Glomerular endothelial cell (primary cell): ENCODE measurements around the gene PITPNM1. TPM values are rescaled to one million over a fixed set of nuclear protein-coding genes. Genes with fewer than 3 reads are reported as not detected.
"Not testable (repeated sequence)": the region's sequence is repeated elsewhere in the genome, so short reads cannot be mapped to it uniquely, and the experiment has no call there.

Source experiments
- DNase-seq: peaks from one replicate; pipeline ENCODE4 v3.0.0-alpha.2; 2011; ENCODE audit warnings: low read depth, low spot score; ENCODE audit errors: extremely low read depth
- total RNA-seq: library from RNA; depleted of rRNA; stranded (reverse); fragments of >200 nt; gene quantifications from 2 replicates; pipeline ENCODE4 v1.2.3, GENCODE V29; 2015

The PITPNM1 gene
- 18.7 and 64.1 TPM in 2 replicates for total RNA-seq

DNA sequence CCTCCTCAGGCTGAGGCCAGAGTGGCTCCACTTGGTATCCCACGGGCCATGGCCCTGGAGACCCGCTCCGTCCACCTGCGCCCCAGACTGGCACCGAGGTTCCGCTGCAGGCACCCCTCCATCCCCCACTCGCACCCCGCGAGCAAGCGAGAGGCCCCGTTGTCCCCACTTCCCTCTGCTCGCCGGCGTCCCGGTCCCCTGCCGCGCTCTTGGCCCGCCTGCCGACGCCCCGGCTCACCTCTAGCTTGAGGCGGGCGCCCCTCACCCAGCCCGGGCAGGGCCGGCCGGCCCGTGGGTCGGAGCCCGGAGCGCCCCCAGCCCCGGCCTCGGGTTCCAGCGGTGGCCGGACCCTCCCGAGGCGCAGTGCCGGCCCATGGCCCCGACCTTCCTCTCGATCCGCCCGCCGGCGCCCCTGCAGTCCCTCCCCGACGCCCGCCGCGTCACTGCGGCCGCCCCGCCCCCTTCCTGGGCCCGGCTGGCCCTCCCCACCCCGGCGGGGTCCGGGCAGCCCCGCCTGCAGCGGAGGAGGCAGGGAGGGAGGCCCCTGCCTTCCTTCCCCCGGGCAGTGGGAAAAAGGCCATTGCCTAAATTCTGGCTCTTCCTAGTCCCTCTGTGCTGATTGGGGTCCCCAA, at the start of gene PITPNM1:
PITPNM1 (minus strand) TSS at position 414 of the 632 bp plus-strand sequence. CDS start 1,183 bp downstream, outside the sequence.
- no peak for DNase-seq

DNA sequence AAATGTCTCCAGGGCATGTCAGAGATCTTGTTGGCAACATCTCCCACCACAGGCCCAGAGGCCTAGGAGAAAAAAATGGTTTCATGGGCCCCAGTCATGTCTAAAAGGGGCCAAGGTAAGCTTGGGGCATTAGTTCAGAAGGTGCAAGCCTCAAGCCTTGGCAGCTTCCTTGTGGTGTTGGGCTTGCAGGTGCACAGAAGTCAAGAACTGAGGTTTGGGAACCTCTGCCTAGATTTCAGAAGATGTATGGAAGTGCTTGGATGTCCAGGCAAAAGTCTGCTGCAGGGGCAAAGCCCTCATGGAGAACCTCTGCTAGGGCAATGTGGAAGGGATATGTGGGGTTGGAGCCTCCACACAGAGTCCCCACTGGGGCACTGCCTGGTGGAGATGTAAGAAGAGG, 46.5 kb upstream of the PITPNM1 start:
- DNase-seq: not testable (repeated sequence)

DNA sequence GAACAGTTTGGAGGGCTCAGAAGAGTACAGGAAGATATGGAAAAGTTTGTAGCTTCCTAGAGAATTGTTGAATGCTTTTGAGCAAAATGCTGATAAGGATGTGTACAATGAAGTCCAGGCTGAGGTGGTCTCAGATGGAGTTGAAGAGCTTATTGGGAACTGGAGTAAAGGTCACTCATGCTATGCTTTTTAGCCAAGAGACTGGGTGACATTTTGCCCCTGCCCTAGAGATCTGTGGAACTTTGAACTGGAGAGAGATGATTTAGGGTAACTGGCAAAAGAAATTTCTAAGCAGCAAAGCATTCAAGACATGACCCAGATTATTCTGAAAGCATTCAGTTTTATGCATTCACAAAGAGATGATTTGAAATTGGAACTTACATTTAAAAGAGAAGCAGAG, 46.0 kb upstream of the PITPNM1 start:
- DNase-seq: no peak

DNA sequence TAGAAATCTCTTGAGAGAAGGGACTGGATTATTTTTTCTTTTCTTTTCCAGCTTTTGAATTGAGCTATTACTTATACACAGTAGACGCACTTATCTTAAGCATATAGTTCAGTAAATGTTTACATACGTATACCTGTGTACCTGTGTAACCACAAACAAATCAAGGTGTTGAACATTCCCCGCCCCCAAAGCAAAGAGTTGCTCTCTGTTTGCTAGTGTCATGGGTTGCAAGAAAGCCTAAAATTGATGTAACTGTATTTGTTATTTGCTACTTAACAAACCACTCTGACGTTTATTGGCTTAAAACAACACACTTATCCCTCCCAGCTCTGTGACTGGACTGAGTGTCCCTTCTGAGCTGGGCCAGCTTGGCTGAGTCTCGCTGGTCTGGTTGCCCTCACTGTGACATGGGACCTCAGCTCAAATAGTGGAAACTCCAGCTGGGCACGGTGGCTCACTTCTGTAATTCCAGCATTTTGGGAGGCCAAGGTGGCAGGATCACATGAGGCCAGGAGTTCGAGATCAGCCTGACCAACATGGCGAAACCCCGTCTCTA, 43.5 kb upstream of the PITPNM1 start:
- no peak for DNase-seq

DNA sequence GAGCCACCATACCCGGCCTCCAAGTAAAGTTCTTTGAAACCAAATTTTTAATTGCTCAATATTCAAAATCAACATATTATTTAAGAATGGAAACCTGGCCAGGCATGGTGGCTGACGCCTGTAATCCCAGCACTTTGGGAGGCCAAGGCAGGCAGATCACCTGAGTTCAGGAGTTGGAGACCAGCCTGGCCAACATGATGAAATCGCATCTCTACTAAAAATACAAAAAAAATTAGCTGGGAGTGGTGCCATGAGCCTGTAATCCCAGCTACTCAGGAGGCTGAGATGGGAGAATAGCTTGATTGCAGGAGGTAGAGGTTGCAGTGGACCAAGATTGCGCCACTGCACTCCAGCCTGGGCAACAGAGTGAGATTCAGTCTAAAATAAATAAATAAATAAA, 42.9 kb upstream of the PITPNM1 start:
- DNase-seq: not testable (repeated sequence)

DNA sequence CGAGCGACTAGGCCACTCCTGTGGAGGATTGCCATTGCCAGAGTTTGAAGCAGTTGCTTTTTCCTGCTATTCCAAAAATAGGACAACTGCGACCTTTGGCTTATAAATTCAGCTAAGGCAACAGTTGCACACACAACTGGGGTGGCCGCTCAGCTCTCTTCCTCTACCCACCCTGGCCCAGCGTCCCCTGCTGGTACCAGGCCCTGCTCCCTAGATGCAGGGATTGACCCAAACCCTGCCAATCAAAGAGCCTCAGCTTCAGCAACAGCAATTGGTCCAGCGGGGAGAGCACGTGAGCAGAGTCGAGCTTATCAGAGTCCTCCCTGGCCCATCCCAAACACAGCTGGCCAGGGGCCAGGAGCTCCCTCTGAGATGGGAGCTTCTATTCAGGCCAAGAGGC, 40.1 kb upstream of the PITPNM1 start:
- DNase-seq: no peak

DNA sequence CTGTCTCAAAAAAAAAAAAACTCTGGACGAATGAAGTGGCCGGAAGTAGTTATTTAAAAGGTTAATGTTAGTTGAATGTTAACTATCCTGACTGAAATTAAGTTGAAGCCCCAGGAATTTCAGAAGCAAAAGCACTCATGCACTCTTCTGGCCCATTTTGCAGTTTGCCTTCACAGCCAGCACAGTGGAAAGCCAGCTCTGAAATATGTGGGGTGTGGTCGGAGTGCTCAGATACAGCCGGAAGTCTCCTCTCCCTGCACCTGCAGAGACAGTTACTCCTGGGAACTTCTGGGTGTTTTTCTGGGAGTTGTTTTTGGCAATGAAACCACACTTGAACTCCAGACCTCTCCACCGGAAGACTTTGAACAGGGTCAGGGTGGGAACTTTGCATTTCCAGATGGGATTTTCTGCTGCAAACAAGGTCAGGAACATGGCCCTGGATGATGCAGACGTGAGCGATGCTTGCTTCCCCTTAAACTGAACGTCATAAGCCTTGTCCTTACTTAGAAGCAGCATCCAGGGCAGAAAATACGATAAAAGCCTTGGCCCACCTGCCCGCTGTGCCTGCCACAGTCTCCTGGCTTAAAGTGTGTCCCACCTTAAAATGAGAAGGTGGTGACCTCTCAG, 39.6 kb upstream of the PITPNM1 start:
- no peak for DNase-seq

DNA sequence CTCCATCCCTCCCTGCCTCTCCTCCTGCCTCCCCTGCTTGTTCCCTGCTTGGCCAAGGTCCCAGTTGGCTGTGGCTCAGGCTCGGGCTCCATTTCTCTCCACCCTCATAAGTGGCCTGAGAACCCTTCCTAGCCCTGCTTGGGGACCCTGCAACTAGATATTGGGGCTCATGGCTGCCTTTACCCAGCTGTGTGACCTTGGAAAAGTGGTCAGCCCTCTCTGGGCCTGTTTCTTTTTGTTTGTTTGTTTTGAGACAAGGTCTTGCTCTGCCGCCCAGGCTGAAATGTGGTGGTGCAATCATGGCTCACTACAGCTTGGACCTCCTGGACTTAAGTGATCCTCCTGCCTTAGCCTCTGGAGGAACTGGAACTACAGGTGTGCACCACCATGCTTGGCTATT, 38.4 kb upstream of the PITPNM1 start:
- no peak for DNase-seq

DNA sequence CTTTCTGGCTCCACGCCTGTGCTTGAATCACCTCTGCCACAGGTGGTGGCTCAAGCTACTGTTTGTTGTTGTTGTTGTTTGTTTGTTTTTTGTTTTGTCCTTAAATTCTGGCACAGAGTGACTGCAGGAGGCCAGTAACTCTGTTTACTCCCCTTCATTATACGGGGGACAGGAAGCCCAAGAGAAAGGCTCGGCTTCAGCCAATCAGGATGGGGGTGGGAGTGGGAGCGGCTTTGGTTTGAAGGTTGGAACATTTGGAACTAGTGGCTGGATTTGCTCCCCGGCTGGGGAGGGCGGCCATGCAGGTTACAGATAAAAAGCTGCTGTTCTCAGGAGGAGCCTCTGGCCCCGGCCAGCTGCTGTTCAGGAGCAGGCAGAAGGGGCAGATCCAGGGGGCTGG, 37.8 kb upstream of the PITPNM1 start:
- DNase-seq: no peak

DNA sequence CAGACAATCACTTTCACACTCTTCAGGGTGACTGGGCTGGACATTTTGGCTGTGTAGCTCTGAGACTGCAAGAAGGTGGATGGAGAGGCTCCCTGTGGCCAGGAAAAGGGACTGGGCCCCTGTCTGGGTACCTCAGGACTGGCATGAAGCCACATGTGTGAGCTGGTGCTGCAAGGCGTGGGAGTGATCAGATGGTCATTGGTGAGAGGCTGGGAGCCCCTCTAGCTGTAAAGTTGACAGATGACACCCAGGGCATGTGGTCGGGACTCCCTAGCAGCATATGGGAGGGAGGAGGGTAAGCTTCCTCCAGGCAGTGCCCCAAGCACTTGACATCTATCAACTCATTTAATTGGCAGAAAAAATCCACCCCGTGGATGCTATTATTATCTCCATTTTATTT, 37.0 kb upstream of the PITPNM1 start:
- no peak for DNase-seq

DNA sequence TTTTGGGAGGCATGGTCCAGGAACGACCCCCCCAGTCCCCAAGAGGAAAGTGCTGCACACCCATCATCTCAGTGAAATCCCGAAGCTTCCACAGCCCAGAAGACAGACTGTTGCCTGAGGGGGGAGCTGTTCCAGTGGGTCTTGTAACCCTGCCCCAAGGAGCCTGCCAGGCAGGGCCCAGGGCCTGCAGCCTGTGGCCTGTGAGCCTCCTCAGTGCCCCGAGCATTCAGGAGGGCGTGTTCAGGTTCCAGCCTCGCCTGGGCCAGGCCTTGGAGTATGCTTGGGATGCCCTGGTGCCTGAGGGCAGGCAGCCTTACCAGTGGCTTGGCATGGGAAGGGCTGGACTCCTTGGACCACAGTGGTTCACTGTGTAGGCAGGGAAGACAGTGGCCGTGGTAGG, 36.0 kb upstream of the PITPNM1 start:
- DNase-seq: no peak

DNA sequence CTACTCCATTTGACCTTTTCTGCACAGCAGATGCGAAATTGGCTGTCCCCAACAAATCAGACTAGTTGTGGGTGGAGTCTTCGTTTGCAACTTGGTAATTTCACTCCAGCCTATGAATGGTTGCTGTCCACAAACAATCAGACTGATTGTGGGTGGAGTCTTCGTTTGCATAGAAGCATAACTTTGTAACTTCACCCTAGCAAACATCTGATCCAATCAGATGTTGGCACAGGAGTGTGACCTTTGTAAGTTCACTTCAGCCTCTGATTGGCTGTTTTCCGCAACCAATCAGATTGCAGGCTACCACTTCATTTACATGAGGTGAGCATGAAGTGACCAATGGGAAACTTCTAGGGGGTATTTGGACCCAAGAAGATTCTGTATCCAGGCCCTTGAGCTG, 34.4 kb upstream of the PITPNM1 start:
- no peak for DNase-seq

DNA sequence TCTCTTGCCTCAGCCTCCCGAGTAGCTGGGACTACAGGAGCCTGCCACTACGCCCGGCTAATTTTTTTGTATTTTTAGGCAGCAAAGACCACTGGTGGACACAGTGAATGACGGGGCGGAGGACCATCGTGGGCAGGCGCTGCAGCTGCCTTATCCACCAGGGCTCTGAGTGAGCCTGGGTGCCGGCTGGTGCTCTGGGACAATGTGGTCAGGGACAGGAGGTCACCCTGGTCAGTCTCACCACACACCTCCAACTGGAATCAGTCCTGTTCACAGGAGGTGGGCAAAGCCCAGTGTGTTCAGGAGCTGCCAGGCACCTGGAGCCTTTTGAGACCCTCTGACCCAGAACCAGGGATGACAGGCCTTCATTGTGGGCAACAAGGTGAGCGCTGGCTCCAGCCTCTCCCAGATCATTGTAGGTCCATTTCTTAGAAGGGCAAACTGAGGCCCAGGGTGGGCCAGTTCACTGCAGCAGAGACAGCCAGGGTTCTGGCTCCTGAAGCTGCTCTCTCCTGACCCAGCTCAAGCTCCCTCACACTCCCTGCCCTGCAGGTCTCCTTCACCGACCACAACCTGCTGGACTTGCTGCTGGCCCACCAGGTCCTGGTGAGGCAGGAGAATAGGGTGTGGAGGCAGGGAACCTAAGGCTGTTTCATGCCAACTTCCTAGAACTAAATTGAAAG, 33.8 kb upstream of the PITPNM1 start:
- DNase-seq: no peak

DNA sequence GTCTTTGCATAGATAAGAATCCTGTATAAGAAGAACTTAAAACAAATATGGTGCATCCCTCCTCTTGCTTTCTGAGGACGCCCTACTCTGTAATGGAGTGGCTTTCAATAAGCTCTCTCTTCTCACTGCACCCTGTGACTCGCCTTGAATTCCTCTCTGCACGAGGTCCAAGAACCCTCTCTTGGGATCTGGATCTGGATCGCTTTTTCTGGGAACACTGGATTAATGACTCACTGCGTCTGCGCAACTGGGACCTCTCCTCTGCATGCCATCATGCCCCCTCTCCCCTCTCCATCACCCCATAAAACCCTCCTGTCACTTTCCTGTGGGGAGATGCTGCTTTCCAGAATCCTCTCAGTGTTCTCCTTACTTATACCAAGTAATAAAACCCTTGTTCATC, 33.1 kb upstream of the PITPNM1 start:
- no peak for DNase-seq

DNA sequence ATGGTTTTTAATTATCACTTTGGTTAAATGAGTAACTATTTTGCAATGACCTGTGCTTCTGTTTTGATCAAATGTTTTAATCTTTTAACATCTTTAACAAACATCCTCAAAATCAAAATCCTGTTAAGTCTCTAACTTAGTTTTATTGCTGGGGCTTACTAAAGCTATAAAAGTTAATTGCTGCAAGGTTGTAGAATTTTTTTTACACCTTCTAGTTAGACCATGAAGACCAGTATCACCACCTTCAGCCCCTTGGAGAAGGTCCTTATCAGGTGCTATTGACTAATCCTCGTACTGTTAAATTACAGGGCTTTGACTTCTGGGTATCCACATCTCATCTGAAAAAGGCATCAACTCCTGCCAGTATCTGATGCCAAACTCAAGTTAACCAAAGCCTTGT, 30.4 kb upstream of the PITPNM1 start:
- no peak for DNase-seq

DNA sequence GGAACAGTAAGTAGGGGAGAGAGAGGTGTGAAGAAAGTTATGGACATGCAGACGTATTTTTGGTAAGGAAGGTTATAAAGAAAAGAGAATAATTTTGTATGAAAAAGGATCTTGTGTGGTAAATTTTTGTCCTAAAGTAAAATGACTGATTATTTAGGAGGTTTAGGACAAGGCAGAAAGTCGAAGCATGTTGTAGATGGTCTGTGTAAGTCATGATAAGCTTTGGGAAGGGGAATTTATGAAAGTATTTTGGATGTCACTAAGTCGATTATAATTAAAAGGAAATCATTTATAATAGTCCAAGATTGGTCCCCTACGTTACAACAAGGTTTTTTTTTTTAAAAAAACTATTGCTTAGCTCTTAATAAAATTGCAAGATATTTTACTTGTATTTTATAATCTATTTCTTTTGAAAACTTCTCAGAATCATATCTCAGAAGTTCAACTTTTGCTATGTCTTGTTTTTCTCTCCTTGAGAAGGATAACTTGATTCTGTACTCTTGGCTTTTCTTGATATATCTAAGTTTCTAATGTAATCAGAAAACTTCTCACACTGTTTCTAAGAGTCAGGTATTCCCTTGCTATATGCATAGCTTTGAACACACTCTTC, 29.0 kb upstream of the PITPNM1 start:
- no peak for DNase-seq

DNA sequence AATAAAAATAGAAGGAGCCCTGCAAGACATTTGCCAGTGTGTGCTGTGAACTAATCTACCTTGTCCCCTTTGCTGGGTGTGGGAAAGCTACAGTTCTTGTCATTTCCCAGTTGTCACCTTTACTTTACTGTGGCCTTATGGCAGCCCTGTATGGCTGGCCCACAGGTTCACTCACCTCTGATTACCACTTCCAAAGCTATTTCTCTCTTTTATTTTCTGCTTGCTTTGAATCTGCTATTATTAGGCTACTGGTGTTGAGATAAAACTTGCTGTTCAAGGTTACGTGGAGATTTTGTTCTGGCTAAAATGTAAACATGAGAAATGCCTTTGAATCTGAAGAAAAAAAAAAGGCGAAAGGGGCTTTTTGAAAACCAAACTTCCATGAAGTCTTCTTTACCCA, 27.7 kb upstream of the PITPNM1 start:
- no peak for DNase-seq

DNA sequence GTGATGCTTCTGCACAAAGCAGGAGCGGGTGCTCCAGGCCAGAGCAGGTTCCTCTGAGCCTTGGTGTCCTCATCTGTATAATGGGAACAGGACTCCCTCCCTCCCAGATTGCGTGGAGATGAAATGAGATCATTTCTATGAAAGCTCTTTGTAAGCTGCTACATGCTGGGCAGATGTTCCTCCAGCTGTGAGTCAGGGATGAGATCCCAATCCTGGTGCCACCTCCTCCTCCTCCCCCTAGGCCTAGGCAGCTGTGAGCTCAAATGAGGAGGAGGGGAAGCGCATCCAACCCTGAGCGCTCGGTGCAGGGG, 25.1 kb upstream of the PITPNM1 start:
- no peak for DNase-seq

DNA sequence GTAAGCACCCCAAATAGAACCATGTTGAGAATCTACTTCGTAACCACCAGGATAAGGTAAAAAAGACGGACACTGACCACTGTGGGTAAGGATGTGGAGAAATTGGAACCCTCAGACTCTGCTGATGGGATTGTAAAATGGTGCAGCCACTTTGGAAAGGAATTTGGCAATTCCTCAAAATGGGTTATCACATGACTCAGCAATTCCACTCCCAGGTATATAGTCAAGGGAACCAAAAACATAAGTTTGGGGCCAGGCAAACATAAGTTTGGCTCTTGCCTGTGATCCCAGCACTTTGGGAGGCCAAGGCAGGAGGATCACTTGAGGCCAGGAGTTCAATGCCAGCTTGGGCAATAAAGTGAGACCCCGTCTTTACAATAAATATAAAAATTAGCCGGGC, 23.2 kb upstream of the PITPNM1 start:
- DNase-seq: no peak

DNA sequence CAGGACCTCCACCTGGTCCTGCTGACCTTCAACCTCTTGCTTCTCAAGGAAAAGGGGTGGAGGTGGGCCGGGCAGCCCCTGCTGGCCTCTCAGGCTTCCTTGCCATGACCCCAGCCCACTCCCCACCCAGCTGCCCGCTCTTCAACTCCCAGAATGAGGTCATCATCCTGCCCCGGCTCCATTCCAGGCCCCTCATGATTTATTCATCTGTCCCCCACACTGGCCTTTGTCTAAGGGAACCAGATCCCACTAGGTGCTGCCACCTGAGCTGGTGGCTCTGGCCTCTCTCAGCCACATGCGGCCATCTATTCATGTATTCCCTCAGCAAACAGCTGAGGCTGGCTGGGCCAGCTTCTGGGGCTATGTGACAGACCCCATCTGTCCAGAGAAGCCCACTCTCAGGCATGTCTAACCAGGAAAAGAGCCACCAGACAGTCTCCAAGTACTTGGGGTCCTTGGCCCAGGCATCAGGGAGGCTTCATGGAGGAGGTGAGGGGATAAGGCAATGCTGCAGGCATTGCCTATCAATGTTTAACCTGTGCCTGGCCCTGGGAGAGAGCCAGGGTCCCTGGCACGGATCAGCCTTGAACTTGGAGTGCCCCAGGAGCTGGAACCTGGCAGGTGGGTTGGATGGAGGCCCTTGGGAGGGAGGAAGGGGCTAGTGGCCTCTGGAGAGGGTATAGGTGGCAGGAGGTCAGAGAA, 20.3 kb upstream of the PITPNM1 start:
- DNase-seq: no peak

DNA sequence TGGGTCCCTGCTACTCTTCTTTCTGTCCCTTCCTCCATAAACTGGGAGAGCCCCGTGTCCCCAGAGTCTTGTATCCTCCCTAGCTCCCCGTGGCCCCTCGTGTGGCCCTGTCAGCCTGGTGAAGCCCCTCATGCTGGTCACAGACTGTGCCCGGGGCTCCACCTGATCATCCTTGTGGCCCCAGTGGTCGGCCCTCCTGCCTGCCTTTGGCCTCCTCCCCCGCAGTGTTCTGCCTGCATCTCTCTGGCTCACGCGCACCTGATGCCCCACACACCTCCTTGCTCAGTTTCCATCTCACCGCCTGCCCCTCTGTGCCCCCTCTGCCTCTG, 19.3 kb upstream of the PITPNM1 start:
- DNase-seq: no peak
